GM21390 (cell line): ENCODE results near the gene PLK1.

Experiments used
- ATAC-seq: cut with Tn5 transposase; IDR thresholded peaks from one replicate; pipeline ENCODE4 v1.9.1; 2021; ENCODE audit not compliant: unreplicated experiment

PLK1 gene

GRCh38 chr16:23679274-23679985 lies 741 bp downstream of the PLK1 start:
- ATAC-seq = no peak

- no peak for ATAC-seq
Observed at GRCh38 chr16:23679986-23680336, 1.3 kb downstream of the PLK1 start.

GRCh38 chr16:23682181-23682580 lies 3.5 kb downstream of the PLK1 start:
- no peak for ATAC-seq

- no peak for ATAC-seq
Observed at GRCh38 chr16:23683487-23683886, 4.8 kb downstream of the PLK1 start.

GRCh38 chr16:23687034-23687808 lies 8.5 kb downstream of the PLK1 start:
- ATAC-seq = no peak

GRCh38 chr16:23689442-23690187 lies 10.9 kb downstream of the PLK1 start:
- ATAC-seq = no peak

- no peak for ATAC-seq
Observed at GRCh38 chr16:23690771-23691482, 12.2 kb downstream of the PLK1 start.

- ATAC-seq = no peak
Observed at GRCh38 chr16:23691483-23692189, 12.9 kb downstream of the PLK1 start.

- ATAC-seq = no peak
Observed at GRCh38 chr16:23692190-23692837, 13.6 kb downstream of the PLK1 start.

GRCh38 chr16:23694265-23694643 lies 15.6 kb downstream of the PLK1 start:
- ATAC-seq = no peak

GRCh38 chr16:23694644-23695373 lies 16.1 kb downstream of the PLK1 start:
- no peak for ATAC-seq

GRCh38 chr16:23695756-23696155 lies 17.1 kb downstream of the PLK1 start:
- ATAC-seq = no peak

GRCh38 chr16:23699100-23699499 lies 20.4 kb downstream of the PLK1 start:
- no peak for ATAC-seq

- no peak for ATAC-seq
Observed at GRCh38 chr16:23700093-23700492, 21.4 kb downstream of the PLK1 start.

GRCh38 chr16:23700509-23700908 lies 21.8 kb downstream of the PLK1 start:
- ATAC-seq = no peak

- ATAC-seq = no peak
Observed at GRCh38 chr16:23701045-23701444, 22.4 kb downstream of the PLK1 start.

GRCh38 chr16:23702951-23703350 lies 24.3 kb downstream of the PLK1 start:
- ATAC-seq = no peak

- ATAC-seq = no peak
Observed at GRCh38 chr16:23704772-23705516, 26.3 kb downstream of the PLK1 start.

GRCh38 chr16:23705517-23705902 lies 26.8 kb downstream of the PLK1 start:
- no peak for ATAC-seq
